ENCODE data around the gene COL4A6.

COL4A6 gene

DNA sequence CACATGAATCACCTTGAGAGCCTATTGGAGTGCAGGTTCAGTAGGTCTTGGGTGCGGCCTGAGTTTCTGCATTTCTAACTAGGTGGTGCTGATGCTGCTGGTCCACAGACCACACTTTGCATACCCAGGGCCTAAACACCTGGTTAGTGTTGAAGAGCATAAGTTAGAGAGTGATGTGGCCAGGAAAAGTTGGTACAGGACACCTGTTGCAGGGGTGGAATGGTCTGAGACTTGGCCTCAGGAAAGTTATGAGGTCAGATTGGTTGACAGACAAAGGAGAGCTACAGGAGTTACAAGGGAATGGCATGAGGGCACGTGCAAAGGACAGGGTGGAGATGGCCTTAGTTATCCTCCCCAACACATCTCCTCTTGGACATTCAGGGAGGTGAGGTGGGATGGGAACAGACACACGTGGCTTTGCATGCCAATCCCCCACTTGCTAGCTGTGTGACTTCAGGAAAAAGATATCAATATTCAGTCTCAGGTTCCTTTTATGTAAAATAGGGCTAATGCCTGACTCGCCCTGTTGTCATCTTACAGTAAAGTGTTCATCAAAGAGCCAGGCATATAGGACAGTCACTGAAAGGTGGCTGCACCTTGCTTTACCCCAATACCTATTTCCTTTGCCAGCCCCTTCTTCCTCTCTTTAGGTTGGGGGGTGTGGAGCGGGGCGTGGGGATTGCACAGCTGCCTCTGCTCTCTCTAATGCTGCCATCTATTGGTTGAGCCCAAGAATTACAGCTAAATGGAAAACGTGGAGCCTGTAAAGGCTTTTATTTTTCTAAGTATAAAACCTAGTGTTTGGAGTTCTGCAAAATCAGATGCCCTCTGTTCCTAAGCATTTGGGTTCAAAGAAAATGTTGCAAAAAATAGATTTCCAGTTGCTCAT is 299.2 kb downstream of the COL4A6 start:
- DNase-seq, result no peak

GRCh38 chrX:108134724-108135123 is 303.5 kb downstream of the COL4A6 start:
- DNase-seq, result no peak

GRCh38 chrX:108132876-108133275 is 305.3 kb downstream of the COL4A6 start:
- DNase-seq, result no peak

DNA sequence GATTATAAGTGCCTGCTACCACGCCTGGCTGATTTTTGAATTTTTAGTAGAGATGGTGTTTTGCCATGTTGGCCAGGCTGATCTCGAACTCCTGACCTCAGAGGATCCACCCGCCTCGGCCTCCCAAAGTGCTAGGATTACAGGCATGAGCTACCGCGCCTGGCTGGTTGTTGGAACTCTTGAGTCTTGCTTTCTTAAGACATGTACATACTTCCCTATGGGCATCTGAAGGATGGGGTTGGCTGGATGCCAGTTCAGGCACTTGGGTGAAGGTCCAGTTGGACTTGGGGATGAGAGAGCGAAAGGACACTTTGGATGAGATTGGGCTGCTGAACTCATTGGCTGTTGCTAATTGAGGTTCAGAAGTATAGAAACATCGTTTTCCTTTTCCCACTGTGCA is 306.2 kb downstream of the COL4A6 start:
- DNase-seq, result no peak

DNA sequence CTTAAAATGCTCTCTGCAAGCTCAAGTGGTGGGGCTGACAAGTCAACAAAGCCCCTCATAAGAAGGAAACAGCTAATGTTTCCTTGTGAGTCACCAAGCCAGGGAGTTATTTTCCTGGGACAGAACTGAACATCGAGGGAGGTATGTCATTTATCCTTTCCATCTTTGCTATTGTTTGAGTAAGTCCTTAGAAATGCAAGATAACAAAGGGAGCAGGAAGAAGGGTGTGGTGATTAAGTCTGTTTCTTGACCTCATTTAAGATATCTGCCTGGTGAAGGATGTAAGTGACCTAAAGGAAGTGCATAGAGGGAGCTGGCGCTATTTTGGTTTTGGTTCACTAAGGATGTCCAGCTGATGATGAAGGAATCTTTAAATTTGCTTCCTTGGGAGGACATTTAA is 306.8 kb downstream of the COL4A6 start:
- no peak for DNase-seq

- no peak for DNase-seq
Observed at GRCh38 chrX:108130889-108131288, 307.3 kb downstream of the COL4A6 start.

DNA sequence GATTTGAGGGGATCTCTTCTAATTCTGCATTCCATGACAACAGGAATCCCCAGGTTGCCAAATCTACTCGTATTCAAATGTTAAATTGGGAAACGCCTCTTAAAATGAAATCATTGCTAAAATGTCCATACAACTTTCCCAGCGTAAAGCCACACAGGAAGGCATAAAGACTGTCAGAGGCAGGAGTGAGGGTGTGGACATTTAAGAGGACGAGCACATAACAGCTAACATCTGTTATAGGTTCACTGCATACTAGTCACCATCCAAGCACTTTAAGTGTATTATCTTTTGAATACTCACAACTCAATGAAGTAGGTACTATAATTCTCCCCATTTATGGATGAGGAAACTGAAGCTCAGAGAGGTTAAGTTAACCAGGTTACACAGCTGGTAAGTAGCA is 311.1 kb downstream of the COL4A6 start:
- DNase-seq, result no peak

DNA sequence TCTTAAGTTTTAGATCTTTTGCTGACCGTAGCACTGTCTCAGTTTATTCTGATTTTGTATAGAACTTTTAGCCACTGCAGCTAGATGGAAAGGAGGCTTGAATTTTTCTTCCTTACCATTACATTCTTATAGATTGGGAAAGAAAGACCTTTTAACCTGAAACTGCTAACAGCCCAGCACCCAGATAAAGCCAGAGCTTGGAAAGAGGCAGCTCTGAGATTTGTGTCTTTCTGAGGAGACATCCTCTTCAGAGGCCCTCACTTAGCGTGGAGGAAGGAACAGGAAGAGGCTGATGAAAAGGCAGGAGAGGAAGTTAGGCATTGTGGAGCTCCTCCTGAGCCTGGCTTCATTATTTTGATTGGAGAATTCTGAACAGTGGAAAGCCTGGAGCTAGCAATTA is 311.6 kb downstream of the COL4A6 start:
- no peak for DNase-seq

DNA sequence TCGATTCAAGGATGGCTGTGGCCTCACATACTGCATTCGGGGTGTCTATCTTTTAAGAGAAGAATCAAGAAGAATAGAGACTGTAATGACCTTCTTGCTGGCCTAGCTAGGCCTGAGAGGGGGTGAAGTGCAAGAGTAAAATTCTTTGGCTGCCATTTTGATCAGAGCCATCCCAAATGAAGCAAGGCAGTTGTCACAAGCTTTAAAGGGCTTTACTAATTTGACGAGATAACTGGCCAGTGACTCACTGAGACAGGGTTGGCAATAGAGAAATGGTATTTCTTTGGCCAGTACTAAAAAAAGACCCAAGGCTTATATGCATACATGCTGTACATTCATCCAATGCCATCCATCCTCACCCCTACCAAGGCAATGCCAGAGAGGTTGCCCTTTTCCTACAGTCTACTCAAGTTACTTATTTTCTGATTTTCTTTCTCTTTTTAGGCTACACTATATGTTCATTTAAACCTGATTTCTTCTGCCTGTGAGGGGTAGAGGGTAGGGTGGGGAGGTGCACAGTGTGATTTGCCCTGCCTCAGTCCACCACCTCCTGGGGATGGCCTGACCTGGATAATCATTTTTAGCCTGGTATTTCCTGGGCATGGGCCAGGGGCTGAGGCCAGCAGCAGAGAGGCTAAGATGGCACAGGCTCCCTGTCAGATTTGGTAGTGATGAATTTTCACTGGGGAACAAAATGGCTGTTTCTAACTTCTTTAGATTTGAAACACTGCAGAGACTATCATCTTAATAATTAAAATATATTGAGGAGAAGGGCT is 314.4 kb downstream of the COL4A6 start:
- DNase-seq, result no peak

- peak; percentile 30 for DNase-seq
Observed at GRCh38 chrX:108122748-108123147, 315.5 kb downstream of the COL4A6 start.

GRCh38 chrX:108121291-108121690 is 316.9 kb downstream of the COL4A6 start:
- DNase-seq, result no peak

DNA sequence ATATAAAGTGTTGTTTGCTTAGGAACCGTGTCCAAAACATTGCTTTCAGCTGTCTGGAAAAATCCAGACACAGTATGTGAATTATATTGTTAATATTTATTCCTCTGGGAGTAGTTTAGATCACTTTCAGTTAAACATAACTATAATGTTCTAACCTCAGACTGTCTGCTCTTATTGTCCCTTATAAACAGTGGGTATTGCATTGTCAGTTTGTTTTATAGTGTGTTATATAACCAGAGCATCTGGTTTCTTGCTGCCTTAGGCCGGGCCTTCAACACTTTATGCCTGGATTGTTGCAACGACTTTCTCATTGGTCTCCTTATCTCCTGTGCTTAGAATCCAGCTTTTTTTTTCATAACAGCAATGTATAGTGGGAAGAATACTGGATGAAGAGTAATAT is 320.2 kb downstream of the COL4A6 start:
- no peak for DNase-seq

DNA sequence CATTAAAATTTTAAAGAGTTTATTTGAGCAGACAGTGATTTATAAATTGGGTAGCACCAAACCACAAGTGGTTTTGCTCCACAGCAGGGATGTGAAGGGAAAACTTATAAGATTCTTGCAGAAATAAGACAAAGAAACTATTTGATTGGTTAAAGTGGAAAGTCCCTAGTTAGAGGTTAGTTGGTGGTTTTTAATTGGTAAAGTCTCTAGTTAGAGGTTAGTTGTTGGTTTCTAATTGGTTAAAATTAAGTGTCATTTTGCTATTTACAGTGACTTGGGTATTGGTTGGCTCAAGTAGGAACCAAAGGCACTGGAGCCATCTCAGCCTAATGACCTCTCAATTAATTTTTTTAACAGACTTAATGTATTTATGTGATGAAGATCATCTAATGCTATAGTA is 323.7 kb downstream of the COL4A6 start:
- DNase-seq, result no peak

Data from eye (tissue), 1 donor.